ENCODE measurements around the gene OPA1.
A peak's percentile ranks its signal among the peaks of the same experiment; 100 is the strongest.

Gene OPA1

DNA sequence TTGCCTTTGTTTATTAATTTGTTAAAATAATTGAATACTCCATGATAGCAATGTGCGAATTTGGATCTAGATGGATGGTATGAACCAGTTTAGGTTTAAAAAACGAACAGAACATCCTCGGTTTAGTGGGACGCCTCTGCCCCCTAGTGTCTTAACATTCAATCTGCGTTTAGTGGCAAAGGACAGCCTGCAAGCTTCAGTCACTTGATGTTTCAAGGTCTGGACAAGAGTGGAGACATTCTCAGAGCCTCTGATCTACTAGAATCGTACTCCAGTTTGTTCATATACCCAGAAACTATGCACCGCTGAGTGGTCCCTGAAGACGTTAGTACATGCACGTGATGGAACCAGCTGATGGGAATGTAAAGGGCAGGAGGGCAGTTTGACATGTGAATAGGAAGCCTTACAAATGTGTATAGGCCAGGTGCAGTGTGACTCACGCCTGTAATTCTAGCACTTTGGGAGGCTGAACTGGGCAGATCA, 20.5 kb upstream of the OPA1 start:
- H2BK5ac ChIP-seq (ENCODE audit: low read length): no peak overlapping the region
- no peak overlapping the region for H3K4me2 ChIP-seq (ENCODE audit: insufficient read depth, low read length, poor library complexity, severe bottlenecking)
- peak; percentile 63 for DNase-seq (ENCODE audit: low spot score)
- no peak overlapping the region for H2BK15ac ChIP-seq (ENCODE audit: low read length)
- H3K27ac ChIP-seq (replicated peaks; ENCODE audit: low read length): no peak overlapping the region
- no peaks in the 10 kb centered on the region for H3K9me3 ChIP-seq (replicated peaks in 1 of 2; ENCODE audit: control insufficient read depth in 2 of 2, insufficient read depth in 1 of 2, low read depth in 1 of 2, low read length in 2 of 2)
- H3K79me1 ChIP-seq (ENCODE audit: low read depth, low read length): no peaks in the 10 kb centered on the region
- H2BK120ac ChIP-seq (ENCODE audit: low read depth, low read length): no peak overlapping the region
- no peak overlapping the region for H2AK5ac ChIP-seq (ENCODE audit: low read depth, low read length)
- H3K18ac ChIP-seq (ENCODE audit: low read length): no peak overlapping the region
- peaks cover 0 to 3% (median 0%) of the 10 kb centered on the region in 3 experiments for H3K27me3 ChIP-seq (ENCODE audit: control insufficient read depth in 3 of 3, insufficient read depth in 3 of 3, low read depth in 1 of 3, low read length in 3 of 3)
- no peak overlapping the region for H3K14ac ChIP-seq (ENCODE audit: low read length)
- H3K36me3 ChIP-seq (replicated peaks in 1 of 2; ENCODE audit: control insufficient read depth in 2 of 2, insufficient read depth in 2 of 2, low read length in 2 of 2): no peaks in the 10 kb centered on the region
- no peaks in the 10 kb centered on the region for H3K4me1 ChIP-seq (ENCODE audit: control insufficient read depth in 2 of 2, insufficient read depth in 1 of 2, low read depth in 1 of 2, low read length in 2 of 2)
- no peak overlapping the region for H3K9ac ChIP-seq (ENCODE audit: low read depth, low read length, poor library complexity)
- H3K4me3 ChIP-seq (ENCODE audit: low read length in 2 of 2): no peak overlapping the region
- WGBS, 2 donors (ENCODE audit: extremely low coverage in 2 of 2, insufficient read length in 2 of 2, insufficient replicate concordance in 1 of 2): no CpG with 5 or more reads among the region's 10 CpGs
- no peak overlapping the region for H3K4ac ChIP-seq (ENCODE audit: low read length)
- no peak overlapping the region for H4K8ac ChIP-seq (ENCODE audit: low read depth, low read length)
- H4K91ac ChIP-seq (ENCODE audit: low read depth, low read length, poor library complexity): no peak overlapping the region
- no peak overlapping the region for H2AFZ ChIP-seq (ENCODE audit: low read length)
- H2BK12ac ChIP-seq (ENCODE audit: low read length): no peak overlapping the region
- H3K23ac ChIP-seq (ENCODE audit: low read depth, low read length, poor library complexity): no peak overlapping the region

DNA sequence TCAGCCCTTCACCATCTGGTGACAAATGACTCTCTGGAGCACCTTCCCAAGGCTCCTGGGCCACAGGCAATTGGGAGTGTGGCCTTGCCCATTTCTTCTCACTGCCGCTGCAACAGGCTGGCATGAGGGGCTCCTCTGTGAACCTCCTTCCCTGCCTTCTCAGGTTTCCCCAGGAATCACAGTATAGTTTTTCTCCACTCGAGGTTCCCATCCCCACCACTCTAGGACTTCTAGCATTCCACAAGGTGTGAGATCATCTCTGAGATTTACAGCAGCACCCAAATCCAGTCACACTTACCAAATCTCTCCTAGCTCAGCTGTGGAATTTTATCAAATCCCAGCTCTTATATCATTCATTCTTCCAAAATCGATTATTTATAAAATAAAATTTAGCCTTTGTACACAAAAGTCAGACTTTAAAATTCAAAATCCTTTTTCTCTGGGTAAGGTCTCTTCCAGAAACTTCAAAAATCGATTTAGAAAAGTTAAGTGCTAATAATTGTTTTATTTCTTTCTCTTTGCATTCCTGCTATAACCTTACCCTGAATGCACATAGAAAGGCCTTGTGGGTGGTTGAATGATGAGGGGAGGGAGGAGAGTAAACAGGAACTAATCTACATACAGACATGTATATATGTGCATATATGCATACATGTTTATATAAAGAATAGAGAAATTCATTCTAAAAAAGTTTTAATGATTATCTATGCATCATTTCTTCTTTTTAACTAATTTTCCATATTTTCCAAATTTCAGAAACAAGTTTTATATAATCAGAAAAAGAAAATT, 19.4 kb upstream of the OPA1 start:
- no peak overlapping the region for H4K91ac ChIP-seq (ENCODE audit: low read depth, low read length, poor library complexity)
- H2BK12ac ChIP-seq (ENCODE audit: low read length): no peak overlapping the region
- H2BK5ac ChIP-seq (ENCODE audit: low read length): no peak overlapping the region
- H2AK5ac ChIP-seq (ENCODE audit: low read depth, low read length): no peak overlapping the region
- H3K4me2 ChIP-seq (ENCODE audit: insufficient read depth, low read length, poor library complexity, severe bottlenecking): no peak overlapping the region
- no peaks in the 10 kb centered on the region for H3K4me1 ChIP-seq (ENCODE audit: control insufficient read depth in 2 of 2, insufficient read depth in 1 of 2, low read depth in 1 of 2, low read length in 2 of 2)
- no peaks in the 10 kb centered on the region for H3K36me3 ChIP-seq (replicated peaks in 1 of 2; ENCODE audit: control insufficient read depth in 2 of 2, insufficient read depth in 2 of 2, low read length in 2 of 2)
- H2BK15ac ChIP-seq (ENCODE audit: low read length): no peak overlapping the region
- peak overlapping the region in 1 of 2 donors; percentile 51 for H3K4me3 ChIP-seq (ENCODE audit: low read length in 2 of 2)
- H3K9me3 ChIP-seq (replicated peaks in 1 of 2; ENCODE audit: control insufficient read depth in 2 of 2, insufficient read depth in 1 of 2, low read depth in 1 of 2, low read length in 2 of 2): no peaks in the 10 kb centered on the region
- H3K23ac ChIP-seq (ENCODE audit: low read depth, low read length, poor library complexity): no peak overlapping the region
- DNase-seq (ENCODE audit: low spot score): no peak
- no peak overlapping the region for H2BK120ac ChIP-seq (ENCODE audit: low read depth, low read length)
- no peak overlapping the region for H3K9ac ChIP-seq (ENCODE audit: low read depth, low read length, poor library complexity)
- no peak overlapping the region for H3K4ac ChIP-seq (ENCODE audit: low read length)
- H4K8ac ChIP-seq (ENCODE audit: low read depth, low read length): no peak overlapping the region
- WGBS, 2 donors (ENCODE audit: extremely low coverage in 2 of 2, insufficient read length in 2 of 2, insufficient replicate concordance in 1 of 2): 100% methylated on average over 1 of the region's 4 CpGs; no CpG with 5 or more reads in 1 of the 2 donors
- H3K27me3 ChIP-seq (ENCODE audit: control insufficient read depth in 3 of 3, insufficient read depth in 3 of 3, low read depth in 1 of 3, low read length in 3 of 3): peaks cover 0 to 3% (median 0%) of the 10 kb centered on the region in 3 experiments
- H3K27ac ChIP-seq (replicated peaks; ENCODE audit: low read length): no peak overlapping the region
- no peak overlapping the region for H2AFZ ChIP-seq (ENCODE audit: low read length)
- no peak overlapping the region for H3K14ac ChIP-seq (ENCODE audit: low read length)
- H3K18ac ChIP-seq (ENCODE audit: low read length): no peak overlapping the region
- H3K79me1 ChIP-seq (ENCODE audit: low read depth, low read length): no peaks in the 10 kb centered on the region

DNA sequence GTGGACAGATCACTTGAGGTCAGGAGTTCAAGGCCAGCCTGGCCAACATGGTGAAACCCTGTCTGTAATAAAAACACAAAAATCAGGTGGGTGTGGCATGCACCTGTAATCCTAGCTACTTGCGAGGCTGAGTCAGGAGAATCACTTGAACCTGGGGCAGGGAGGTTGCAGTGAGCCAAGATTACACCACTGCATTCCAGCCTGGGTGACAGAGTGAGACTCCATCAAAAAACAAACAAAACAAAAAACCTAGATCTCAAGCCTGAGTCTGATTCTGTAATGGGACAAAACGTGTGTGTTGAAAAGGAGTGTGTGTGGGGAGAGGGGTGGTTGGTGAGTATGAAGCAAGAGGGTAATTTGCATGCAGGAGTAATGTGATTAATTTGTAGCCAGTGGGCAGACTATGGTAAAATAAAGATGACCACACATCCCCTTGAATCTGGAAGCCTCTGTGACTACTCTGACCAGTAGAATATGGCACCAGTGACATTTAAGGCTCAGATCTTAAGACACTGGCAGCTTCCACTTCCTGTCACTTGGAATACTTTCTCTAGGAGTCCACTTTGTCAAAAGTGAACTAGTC, 18.4 kb upstream of the OPA1 start:
- no peak overlapping the region for H3K27ac ChIP-seq (replicated peaks; ENCODE audit: low read length)
- H4K8ac ChIP-seq (ENCODE audit: low read depth, low read length): no peak overlapping the region
- no peak overlapping the region for H3K9ac ChIP-seq (ENCODE audit: low read depth, low read length, poor library complexity)
- no peaks in the 10 kb centered on the region for H3K4me1 ChIP-seq (ENCODE audit: control insufficient read depth in 2 of 2, insufficient read depth in 1 of 2, low read depth in 1 of 2, low read length in 2 of 2)
- H3K9me3 ChIP-seq (replicated peaks in 1 of 2; ENCODE audit: control insufficient read depth in 2 of 2, insufficient read depth in 1 of 2, low read depth in 1 of 2, low read length in 2 of 2): no peaks in the 10 kb centered on the region
- 100% methylated on average over 1 of the region's 2 CpGs; no CpG with 5 or more reads in 1 of the 2 donors for WGBS, 2 donors (ENCODE audit: extremely low coverage in 2 of 2, insufficient read length in 2 of 2, insufficient replicate concordance in 1 of 2)
- DNase-seq (ENCODE audit: low spot score): no peak
- no peak overlapping the region for H3K4ac ChIP-seq (ENCODE audit: low read length)
- H3K79me1 ChIP-seq (ENCODE audit: low read depth, low read length): no peaks in the 10 kb centered on the region
- H2BK5ac ChIP-seq (ENCODE audit: low read length): no peak overlapping the region
- no peak overlapping the region for H3K4me2 ChIP-seq (ENCODE audit: insufficient read depth, low read length, poor library complexity, severe bottlenecking)
- no peak overlapping the region for H3K14ac ChIP-seq (ENCODE audit: low read length)
- no peak overlapping the region for H2AFZ ChIP-seq (ENCODE audit: low read length)
- no peak overlapping the region for H2AK5ac ChIP-seq (ENCODE audit: low read depth, low read length)
- no peaks in the 10 kb centered on the region for H3K36me3 ChIP-seq (replicated peaks in 1 of 2; ENCODE audit: control insufficient read depth in 2 of 2, insufficient read depth in 2 of 2, low read length in 2 of 2)
- peaks cover 0 to 3% (median 0%) of the 10 kb centered on the region in 3 experiments for H3K27me3 ChIP-seq (ENCODE audit: control insufficient read depth in 3 of 3, insufficient read depth in 3 of 3, low read depth in 1 of 3, low read length in 3 of 3)
- H2BK15ac ChIP-seq (ENCODE audit: low read length): no peak overlapping the region
- H2BK120ac ChIP-seq (ENCODE audit: low read depth, low read length): no peak overlapping the region
- no peak overlapping the region for H4K91ac ChIP-seq (ENCODE audit: low read depth, low read length, poor library complexity)
- H3K18ac ChIP-seq (ENCODE audit: low read length): no peak overlapping the region
- H3K4me3 ChIP-seq (ENCODE audit: low read length in 2 of 2): no peak overlapping the region
- H2BK12ac ChIP-seq (ENCODE audit: low read length): no peak overlapping the region
- no peak overlapping the region for H3K23ac ChIP-seq (ENCODE audit: low read depth, low read length, poor library complexity)

DNA sequence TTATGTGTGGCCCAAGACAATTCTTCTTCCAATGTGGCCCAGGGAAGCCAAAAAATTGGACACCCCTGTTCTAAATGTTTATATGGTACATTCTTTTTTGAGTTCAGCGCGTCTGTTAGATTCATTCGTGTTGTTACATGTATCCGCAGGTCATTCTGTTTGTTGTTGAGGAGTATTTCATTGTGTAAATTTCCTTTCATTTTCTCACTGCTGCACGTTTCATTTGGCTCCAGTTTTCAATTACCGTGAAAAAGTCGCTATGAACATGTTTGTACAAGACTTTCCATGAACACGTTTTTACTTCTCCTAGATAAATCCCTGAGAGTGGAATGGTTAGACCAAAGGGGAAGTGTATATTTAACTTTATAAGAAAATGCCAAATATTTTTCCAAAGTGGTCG, 7.5 kb upstream of the OPA1 start:
- H2BK15ac ChIP-seq (ENCODE audit: low read length): no peak overlapping the region
- H2BK5ac ChIP-seq (ENCODE audit: low read length): no peak overlapping the region
- no peak overlapping the region for H2AK5ac ChIP-seq (ENCODE audit: low read depth, low read length)
- no peak overlapping the region for H4K8ac ChIP-seq (ENCODE audit: low read depth, low read length)
- no peak overlapping the region for H3K18ac ChIP-seq (ENCODE audit: low read length)
- H3K9ac ChIP-seq (ENCODE audit: low read depth, low read length, poor library complexity): no peak overlapping the region
- no peaks in the 10 kb centered on the region for H3K36me3 ChIP-seq (replicated peaks in 1 of 2; ENCODE audit: control insufficient read depth in 2 of 2, insufficient read depth in 2 of 2, low read length in 2 of 2)
- no peak for DNase-seq (ENCODE audit: low spot score)
- no peak overlapping the region for H2AFZ ChIP-seq (ENCODE audit: low read length)
- no peaks in the 10 kb centered on the region for H3K27me3 ChIP-seq (ENCODE audit: control insufficient read depth in 3 of 3, insufficient read depth in 3 of 3, low read depth in 1 of 3, low read length in 3 of 3)
- H3K4me3 ChIP-seq (ENCODE audit: low read length in 2 of 2): no peak overlapping the region
- H3K79me1 ChIP-seq (ENCODE audit: low read depth, low read length): no peaks in the 10 kb centered on the region
- no peak overlapping the region for H3K27ac ChIP-seq (replicated peaks; ENCODE audit: low read length)
- no peak overlapping the region for H3K23ac ChIP-seq (ENCODE audit: low read depth, low read length, poor library complexity)
- H3K4me1 ChIP-seq (ENCODE audit: control insufficient read depth in 2 of 2, insufficient read depth in 1 of 2, low read depth in 1 of 2, low read length in 2 of 2): peaks cover 0 to 2% of the 10 kb centered on the region in 2 donors
- no peak overlapping the region for H3K14ac ChIP-seq (ENCODE audit: low read length)
- no peak overlapping the region for H2BK12ac ChIP-seq (ENCODE audit: low read length)
- H3K9me3 ChIP-seq (replicated peaks in 1 of 2; ENCODE audit: control insufficient read depth in 2 of 2, insufficient read depth in 1 of 2, low read depth in 1 of 2, low read length in 2 of 2): no peaks in the 10 kb centered on the region
- no peak overlapping the region for H4K91ac ChIP-seq (ENCODE audit: low read depth, low read length, poor library complexity)
- no CpG with 5 or more reads among the region's 9 CpGs for WGBS, 2 donors (ENCODE audit: extremely low coverage in 2 of 2, insufficient read length in 2 of 2, insufficient replicate concordance in 1 of 2)
- no peak overlapping the region for H2BK120ac ChIP-seq (ENCODE audit: low read depth, low read length)
- H3K4ac ChIP-seq (ENCODE audit: low read length): no peak overlapping the region
- no peak overlapping the region for H3K4me2 ChIP-seq (ENCODE audit: insufficient read depth, low read length, poor library complexity, severe bottlenecking)
